ENCODE results near the gene NCAM2. TPM values are rescaled to one million over a fixed set of nuclear protein-coding genes. Genes with fewer than 3 reads are reported as not detected.

The NCAM2 gene
- total RNA-seq, 4 donors from 2014 or later: 0.96 to 1.6 TPM; not detected in 2

DNA sequence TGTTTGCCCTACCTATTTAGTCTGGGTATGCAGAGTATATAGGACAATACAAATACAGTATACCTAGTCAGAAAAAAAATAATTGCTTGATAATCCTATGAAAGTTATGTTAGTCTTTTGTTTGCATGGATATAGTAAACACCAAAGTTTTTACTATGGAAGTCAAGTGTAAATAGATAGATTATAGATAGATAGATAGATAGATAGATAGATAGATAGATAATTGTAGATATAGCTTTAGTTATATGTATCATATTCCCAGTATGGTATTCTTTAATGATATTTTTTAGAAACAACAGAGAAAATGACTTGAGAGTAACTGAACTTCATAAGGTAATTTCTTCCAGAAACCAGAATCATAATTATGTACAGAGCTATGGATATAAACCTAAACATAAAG is 158.2 kb downstream of the NCAM2 start:
- DNase-seq: no peak
- TF ChIP-seq EP300 (IDR thresholded peaks at IDR 0.05; ENCODE audit: low read depth): no peak
- in situ Hi-C loops (cut with MboI; ENCODE audit: low pct_ligation_motif_present in 1 of 4, low pct_unique_long_range_greater_than_20kb in 1 of 4, low sequenced_read_pairs in 3 of 4) (loop anchor here in 2 of 4 donors (25.0 kb wide), 2 partner anchors 756 to 1631 kb away; no protein-coding TSS in a partner anchor), intact Hi-C loops (cut with DNase I; ENCODE audit: low total_unique reads) (no loop called here)
- Histone ChIP-seq H3K9me3 (no peaks in the 10 kb centered on the region), H3K4me3 (no peak overlapping the region), H3K36me3 (no peaks in the 10 kb centered on the region), H3K27ac (no peak overlapping the region), H3K4me1 (no peaks in the 10 kb centered on the region), H3K27me3 (no peaks in the 10 kb centered on the region)

GRCh38 chr21:21156957-21157356 is 158.7 kb downstream of the NCAM2 start:
- H3K9me3 ChIP-seq: no peaks in the 10 kb centered on the region
- no peak overlapping the region for H3K27ac ChIP-seq
- 69 to 79% methylated on average over 4 of the region's 4 CpGs for WGBS, 2 donors (ENCODE audit: low coverage in 1 of 2)
- H3K4me1 ChIP-seq: no peaks in the 10 kb centered on the region
- H3K4me3 ChIP-seq: no peak overlapping the region
- intact Hi-C loops (cut with DNase I; ENCODE audit: low total_unique reads) (no loop called here), in situ Hi-C loops (cut with MboI; ENCODE audit: low pct_ligation_motif_present in 1 of 4, low pct_unique_long_range_greater_than_20kb in 1 of 4, low sequenced_read_pairs in 3 of 4) (loop anchor here in 2 of 4 donors (25.0 kb wide), 2 partner anchors 755 to 1630 kb away; no protein-coding TSS in a partner anchor)
- no peaks in the 10 kb centered on the region for H3K36me3 ChIP-seq
- DNase-seq: no peak
- no peak for TF ChIP-seq POLR2AphosphoS5 (IDR thresholded peaks at IDR 0.05)
- TF ChIP-seq, protein P1, sequence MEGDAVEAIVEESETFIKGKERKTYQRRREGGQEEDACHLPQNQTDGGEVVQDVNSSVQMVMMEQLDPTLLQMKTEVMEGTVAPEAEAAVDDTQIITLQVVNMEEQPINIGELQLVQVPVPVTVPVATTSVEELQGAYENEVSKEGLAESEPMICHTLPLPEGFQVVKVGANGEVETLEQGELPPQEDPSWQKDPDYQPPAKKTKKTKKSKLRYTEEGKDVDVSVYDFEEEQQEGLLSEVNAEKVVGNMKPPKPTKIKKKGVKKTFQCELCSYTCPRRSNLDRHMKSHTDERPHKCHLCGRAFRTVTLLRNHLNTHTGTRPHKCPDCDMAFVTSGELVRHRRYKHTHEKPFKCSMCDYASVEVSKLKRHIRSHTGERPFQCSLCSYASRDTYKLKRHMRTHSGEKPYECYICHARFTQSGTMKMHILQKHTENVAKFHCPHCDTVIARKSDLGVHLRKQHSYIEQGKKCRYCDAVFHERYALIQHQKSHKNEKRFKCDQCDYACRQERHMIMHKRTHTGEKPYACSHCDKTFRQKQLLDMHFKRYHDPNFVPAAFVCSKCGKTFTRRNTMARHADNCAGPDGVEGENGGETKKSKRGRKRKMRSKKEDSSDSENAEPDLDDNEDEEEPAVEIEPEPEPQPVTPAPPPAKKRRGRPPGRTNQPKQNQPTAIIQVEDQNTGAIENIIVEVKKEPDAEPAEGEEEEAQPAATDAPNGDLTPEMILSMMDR (IDR thresholded peaks at IDR 0.05): no peak
- TF ChIP-seq EP300 (IDR thresholded peaks at IDR 0.05; ENCODE audit: low read depth): no peak
- TF ChIP-seq POLR2A (IDR thresholded peaks at IDR 0.05): no peak
- H3K27me3 ChIP-seq: no peaks in the 10 kb centered on the region

DNA sequence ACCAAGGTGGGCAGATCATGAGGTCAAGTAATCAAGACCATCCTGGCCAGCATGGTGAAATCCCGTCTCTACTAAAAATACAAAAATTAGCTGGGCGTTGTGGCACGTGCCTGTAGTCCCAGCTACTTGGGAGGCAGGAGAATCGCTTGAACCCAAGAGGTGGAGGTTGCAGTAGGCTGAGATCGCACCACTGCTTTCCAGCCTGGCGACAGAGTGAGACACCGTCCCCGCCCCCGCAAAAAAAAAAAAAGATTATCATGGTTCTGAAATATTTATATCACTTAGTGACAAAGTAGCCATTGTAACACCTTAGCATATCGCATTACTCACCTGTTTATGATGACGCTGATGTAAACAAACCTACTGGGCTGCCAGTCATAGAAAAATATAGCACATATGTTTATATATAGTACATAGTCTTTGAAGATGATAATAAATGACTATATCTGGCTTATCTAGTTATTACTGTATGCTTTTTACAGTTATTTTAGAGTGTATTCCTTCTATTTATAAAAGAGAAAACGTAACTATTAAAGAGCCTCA is 160.2 kb downstream of the NCAM2 start:
- no peaks in the 10 kb centered on the region for H3K9me3 ChIP-seq
- in situ Hi-C loops (cut with MboI; ENCODE audit: low pct_ligation_motif_present in 1 of 4, low pct_unique_long_range_greater_than_20kb in 1 of 4, low sequenced_read_pairs in 3 of 4): loop anchor here in 2 of 4 donors (25.0 kb wide), 2 partner anchors 754 to 1629 kb away; no protein-coding TSS in a partner anchor
- TF ChIP-seq, protein P1 (IDR thresholded peaks at IDR 0.05): no peak
- no peak for TF ChIP-seq POLR2A (IDR thresholded peaks at IDR 0.05)
- no peak for TF ChIP-seq EP300 (IDR thresholded peaks at IDR 0.05; ENCODE audit: low read depth)
- TF ChIP-seq POLR2AphosphoS5 (IDR thresholded peaks at IDR 0.05): no peak
- H3K36me3 ChIP-seq: no peaks in the 10 kb centered on the region
- intact Hi-C loops (cut with DNase I; ENCODE audit: low total_unique reads): no loop called here
- no peaks in the 10 kb centered on the region for H3K27me3 ChIP-seq
- H3K4me3 ChIP-seq: no peak overlapping the region
- H3K27ac ChIP-seq: no peak overlapping the region
- peaks cover 0 to under 1% (median 0%) of the 10 kb centered on the region in 4 donors for H3K4me1 ChIP-seq
- no peak for DNase-seq
- 85 to 95% methylated on average over 8 to 12 of the region's 12 CpGs for WGBS, 2 donors (ENCODE audit: low coverage in 1 of 2)

GRCh38 chr21:21159253-21159899 is 161.2 kb downstream of the NCAM2 start:
- H3K27me3 ChIP-seq: no peaks in the 10 kb centered on the region
- no peak for TF ChIP-seq POLR2A (IDR thresholded peaks at IDR 0.05)
- TF ChIP-seq, protein P1 (IDR thresholded peaks at IDR 0.05): no peak
- TF ChIP-seq POLR2AphosphoS5 (IDR thresholded peaks at IDR 0.05): no peak
- no peak for TF ChIP-seq EP300 (IDR thresholded peaks at IDR 0.05; ENCODE audit: low read depth)
- in situ Hi-C loops (cut with MboI; ENCODE audit: low pct_ligation_motif_present in 1 of 4, low pct_unique_long_range_greater_than_20kb in 1 of 4, low sequenced_read_pairs in 3 of 4): loop anchor here in 2 of 4 donors (25.0 kb wide), 2 partner anchors 753 to 1628 kb away; no protein-coding TSS in a partner anchor
- H3K4me1 ChIP-seq: peaks cover 0 to 7% (median 0%) of the 10 kb centered on the region in 4 donors
- DNase-seq: no peak
- no peak overlapping the region for H3K4me3 ChIP-seq
- intact Hi-C loops (cut with DNase I; ENCODE audit: low total_unique reads): no loop called here
- no peak overlapping the region for H3K27ac ChIP-seq
- H3K36me3 ChIP-seq: no peaks in the 10 kb centered on the region
- H3K9me3 ChIP-seq: no peaks in the 10 kb centered on the region
- WGBS, 2 donors (ENCODE audit: low coverage in 1 of 2): 50 to 55% methylated on average over 3 of the region's 3 CpGs
